OCI-LY3 (cell line): ENCODE measurements around the gene PIBF1.

ENCODE experiments used
- EZH2phosphoT487 ChIP-seq: fragments of 200-600 bp; shearing (Covaris generic); IDR thresholded peaks from 2 replicates; pipeline ENCODE4 v1.6.1; 2018; ENCODE audit warnings: antibody characterized with exemption, mixed run types, low read depth
- TF ChIP-seq, protein P1 (sequence below): fragments of 200-600, 300-600 bp; sonication (generic); IDR thresholded peaks from 2 replicates; pipeline ENCODE4 v1.5.1; 2014; ENCODE audit warnings: antibody characterized with exemption, low read length, low read depth

DNA sequence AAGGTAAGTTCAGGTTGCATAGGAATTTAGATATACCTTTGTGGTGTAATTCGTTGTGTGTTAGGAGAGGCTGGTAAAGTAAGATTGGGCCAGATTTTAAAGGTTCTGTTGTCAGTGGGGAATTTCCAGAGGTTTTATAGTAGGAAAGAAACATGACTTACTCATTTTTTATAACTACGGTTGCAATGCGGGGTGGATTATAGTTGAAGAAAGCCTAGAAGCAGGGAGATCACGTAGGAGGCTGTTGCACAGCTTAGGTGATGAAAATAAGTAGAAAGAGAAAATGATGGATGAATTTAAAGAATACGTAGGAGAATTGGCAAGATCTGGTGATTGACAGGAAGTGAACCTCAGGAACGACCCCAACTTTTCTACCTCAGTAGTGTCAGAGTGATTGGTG is 61.1 kb downstream of the PIBF1 start:
- TF ChIP-seq, protein P1, sequence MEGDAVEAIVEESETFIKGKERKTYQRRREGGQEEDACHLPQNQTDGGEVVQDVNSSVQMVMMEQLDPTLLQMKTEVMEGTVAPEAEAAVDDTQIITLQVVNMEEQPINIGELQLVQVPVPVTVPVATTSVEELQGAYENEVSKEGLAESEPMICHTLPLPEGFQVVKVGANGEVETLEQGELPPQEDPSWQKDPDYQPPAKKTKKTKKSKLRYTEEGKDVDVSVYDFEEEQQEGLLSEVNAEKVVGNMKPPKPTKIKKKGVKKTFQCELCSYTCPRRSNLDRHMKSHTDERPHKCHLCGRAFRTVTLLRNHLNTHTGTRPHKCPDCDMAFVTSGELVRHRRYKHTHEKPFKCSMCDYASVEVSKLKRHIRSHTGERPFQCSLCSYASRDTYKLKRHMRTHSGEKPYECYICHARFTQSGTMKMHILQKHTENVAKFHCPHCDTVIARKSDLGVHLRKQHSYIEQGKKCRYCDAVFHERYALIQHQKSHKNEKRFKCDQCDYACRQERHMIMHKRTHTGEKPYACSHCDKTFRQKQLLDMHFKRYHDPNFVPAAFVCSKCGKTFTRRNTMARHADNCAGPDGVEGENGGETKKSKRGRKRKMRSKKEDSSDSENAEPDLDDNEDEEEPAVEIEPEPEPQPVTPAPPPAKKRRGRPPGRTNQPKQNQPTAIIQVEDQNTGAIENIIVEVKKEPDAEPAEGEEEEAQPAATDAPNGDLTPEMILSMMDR = no peak
- TF ChIP-seq EZH2phosphoT487 = no peak
